HL-60/S4 (cell line): Measurements from ENCODE around the gene EDARADD.
"Not testable (repeated sequence)": the region's sequence is repeated elsewhere in the genome, so short reads cannot be mapped to it uniquely, and the experiment has no call there.

Experiments used
- in situ Hi-C: fragments of 300-500 bp; cut with MboI; formaldehyde crosslinking; loops from 2 replicates; pipeline ENCODE4 v1.14.3; 2022; ENCODE audit warnings: low sequenced_read_pairs

Gene EDARADD

GRCh38 chr1:236429715-236430274 lies 35.7 kb downstream of the EDARADD start:
- in situ Hi-C loops: no loop called here

GRCh38 chr1:236433819-236434315 lies 39.8 kb downstream of the EDARADD start:
- in situ Hi-C loops: no loop called here

- in situ Hi-C loops: no loop called here
Measured at GRCh38 chr1:236438614-236439013, 44.5 kb downstream of the EDARADD start.

DNA sequence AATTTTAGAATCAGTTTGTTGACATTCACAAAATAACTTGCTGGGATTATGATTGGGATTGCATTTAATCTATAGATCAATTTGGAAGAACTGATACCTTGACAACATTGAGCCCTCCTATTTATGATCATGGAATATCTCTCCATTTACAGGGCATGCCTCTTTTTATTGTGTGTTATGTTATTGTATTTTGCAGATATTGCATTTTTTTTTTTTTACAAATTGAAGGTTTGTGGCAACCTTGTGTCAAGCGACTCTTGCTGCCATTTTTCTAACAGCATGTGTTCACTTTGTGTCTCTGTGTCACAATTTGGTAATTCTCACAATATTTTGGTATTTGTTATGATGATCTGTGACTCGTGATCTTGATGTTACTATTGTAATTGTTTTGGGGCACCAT lies 46.3 kb downstream of the EDARADD start:
- in situ Hi-C loops: no loop called here

DNA sequence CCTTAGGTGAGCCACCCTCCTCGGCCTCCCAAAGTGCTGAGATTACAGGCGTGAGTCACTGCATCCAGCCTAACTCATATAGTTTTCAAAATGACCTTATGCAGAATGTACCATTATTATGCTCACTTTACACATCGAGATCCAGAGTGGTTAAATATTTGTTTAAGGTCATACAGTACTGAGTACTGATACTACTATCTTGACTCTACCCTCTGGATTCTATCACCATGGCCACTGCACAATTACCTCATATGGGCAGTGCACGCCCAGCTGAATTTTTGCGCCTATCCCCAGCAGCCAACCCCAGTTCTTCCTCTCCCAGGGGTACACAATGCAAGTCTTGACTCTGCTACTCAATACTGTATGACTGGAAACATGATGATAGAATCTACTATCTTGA lies 56.7 kb downstream of the EDARADD start:
- in situ Hi-C loops: no loop called here

- in situ Hi-C loops: no loop called here
Measured at GRCh38 chr1:236451796-236452373, 57.8 kb downstream of the EDARADD start.

- in situ Hi-C loops: no loop called here
Measured at GRCh38 chr1:236455243-236455642, 61.2 kb downstream of the EDARADD start.

GRCh38 chr1:236457775-236458174 lies 63.7 kb downstream of the EDARADD start:
- in situ Hi-C loops: no loop called here

DNA sequence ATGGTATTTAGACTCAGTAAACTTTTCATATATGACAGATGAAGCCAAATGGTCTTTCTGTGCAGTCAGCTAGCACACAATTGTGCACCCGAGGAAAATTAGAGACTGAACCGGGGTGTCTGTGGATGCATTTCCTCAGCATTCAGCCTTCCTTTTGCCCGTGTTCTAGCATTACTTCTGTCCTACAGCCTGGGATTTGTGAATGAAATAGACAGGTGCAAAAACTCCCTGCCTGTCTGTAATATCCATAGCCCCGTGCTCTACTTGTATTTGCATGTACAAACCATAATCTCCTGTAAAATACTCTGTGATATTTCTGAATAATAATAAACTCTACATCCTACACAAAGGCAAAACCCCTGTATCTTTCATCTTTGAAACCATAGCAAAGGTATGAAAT lies 64.9 kb downstream of the EDARADD start:
- in situ Hi-C loops: no loop called here

- in situ Hi-C loops: no loop called here
Measured at GRCh38 chr1:236460103-236460502, 66.0 kb downstream of the EDARADD start.

DNA sequence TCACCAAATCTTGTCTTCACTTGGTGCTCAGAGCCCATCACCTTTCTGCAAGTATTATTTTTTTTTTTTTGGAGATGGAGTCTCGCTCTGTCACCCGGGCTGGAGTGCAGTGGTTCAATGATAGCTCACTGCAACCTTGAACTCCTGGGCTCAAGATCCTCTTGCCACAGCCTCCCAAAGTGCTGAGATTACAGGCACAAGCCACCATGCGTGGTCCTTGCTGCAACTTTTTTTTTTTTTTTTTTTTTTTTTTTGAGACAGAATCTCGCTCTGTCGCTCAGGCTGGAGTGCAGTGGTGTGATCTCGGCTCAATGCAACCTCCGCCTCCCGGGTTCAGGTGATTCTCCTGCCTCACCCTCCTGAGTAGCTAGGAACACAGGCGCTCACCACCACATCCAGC lies 70.1 kb downstream of the EDARADD start:
- in situ Hi-C loops: not testable (repeated sequence)

- in situ Hi-C loops: no loop called here
Measured at GRCh38 chr1:236465231-236465958, 71.3 kb downstream of the EDARADD start.

DNA sequence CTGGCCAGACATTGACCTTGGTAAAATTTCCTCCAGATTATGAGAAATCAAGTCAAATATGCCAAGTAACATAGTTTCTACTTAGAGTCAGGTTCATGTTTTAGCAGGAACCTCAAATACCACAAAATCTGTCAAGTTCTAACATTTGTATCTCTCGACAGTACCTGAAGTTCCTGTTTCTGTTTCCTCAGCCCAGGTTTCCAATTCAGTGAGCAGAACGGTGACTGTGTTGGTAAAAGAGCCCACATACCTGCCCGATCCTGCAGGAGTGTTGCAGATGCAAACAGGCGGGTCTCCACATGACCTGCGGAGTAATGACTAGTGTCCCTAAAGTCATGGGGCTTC lies 71.8 kb downstream of the EDARADD start:
- in situ Hi-C loops: no loop called here

GRCh38 chr1:236467327-236467641 lies 73.2 kb downstream of the EDARADD start:
- in situ Hi-C loops: no loop called here

DNA sequence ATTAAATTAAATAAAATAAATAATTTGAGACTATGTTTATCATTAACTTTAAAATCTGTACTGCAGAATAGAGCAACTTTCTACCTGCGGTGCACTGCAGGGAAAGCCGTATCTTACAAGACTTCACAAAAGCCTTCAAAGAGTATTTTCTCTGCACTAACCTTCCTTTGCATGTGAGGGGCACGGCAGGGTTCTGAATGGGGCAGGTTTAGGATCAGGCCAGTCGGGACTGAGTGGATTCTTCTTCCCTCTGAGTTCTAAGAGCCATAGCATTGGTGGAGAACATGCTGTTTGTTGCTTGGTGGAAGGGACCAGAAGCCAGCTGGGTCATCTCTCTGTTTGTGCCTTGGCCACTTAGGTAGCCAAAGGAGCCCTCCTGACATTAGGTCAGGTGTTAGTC lies 74.5 kb downstream of the EDARADD start:
- in situ Hi-C loops: no loop called here

DNA sequence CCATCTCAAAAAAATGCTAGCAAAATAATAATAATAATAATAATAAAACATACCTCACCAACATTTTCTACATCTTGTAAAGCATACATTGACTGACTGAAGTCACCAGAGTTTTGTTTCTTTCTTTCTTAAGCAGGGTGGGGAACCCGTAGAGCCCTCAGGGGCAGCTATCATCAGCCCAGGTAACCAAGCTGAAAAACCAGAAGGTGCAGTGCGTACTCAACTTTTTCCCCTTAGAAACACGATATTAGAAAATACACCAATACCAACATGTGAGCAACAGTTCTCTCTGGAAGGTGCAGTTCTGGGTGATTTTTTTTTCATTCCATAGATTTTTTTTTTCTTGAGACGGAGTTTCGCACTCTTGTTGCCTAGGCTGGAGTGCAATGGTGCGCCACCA lies 75.4 kb downstream of the EDARADD start:
- in situ Hi-C loops: no loop called here

DNA sequence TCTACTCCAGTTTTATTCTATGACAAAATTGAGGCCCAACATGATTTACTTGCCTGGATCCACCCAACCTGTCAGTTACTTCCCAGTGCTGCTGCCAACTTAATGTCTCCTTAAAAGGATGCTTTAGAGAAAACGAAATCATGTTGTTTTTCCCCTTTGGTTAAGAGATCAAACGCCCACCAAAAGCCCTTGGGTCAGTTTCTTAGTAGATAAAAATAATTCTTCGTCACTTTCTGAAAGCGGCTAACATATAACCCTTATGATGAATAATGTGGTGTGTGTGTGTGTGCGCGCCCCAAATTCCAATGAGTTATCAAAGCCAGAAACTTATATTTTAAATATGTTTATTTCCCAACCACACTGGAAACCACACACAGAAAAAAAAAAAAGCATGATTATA lies 77.0 kb downstream of the EDARADD start:
- in situ Hi-C loops: no loop called here

DNA sequence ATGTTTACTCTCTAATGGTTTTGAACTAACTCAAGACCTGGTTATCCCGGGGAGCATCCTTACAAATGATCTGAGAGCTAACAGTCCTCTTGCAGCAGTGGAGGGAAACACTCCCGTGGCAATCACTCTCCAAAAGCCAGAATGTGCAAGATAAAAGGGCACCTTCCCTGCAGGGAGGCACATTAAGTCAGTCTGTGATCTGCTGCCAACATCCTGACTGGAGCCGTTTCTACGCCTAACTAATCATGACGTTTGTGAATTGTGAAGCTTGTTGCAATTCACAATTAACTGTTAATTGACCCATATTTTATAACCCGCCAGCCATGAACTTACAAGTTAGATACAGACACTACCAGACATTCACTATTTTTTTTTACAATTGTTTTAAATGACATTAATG lies 77.6 kb downstream of the EDARADD start:
- in situ Hi-C loops: no loop called here

- in situ Hi-C loops: no loop called here
Measured at GRCh38 chr1:236472850-236473788, 79.0 kb downstream of the EDARADD start.

DNA sequence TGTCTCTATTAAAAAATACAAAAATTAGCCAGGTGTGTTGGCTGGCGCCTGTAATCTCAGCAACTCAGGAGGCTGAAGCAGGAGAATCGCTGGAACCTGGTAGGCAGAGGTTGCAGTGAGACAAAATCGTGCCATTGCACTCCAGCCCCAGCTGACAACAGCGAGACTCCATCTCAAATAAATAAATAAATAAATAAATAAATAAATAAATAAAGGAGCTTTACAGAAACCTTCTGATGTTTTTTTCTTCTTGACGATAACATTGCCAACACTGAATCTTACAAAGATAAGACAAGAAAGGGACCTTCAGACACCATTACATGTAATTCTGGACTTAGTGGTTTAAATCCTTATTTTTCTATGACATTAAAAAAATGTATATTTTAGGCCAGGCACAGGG lies 81.9 kb downstream of the EDARADD start:
- in situ Hi-C loops: no loop called here

- in situ Hi-C loops: loop anchor here (10.0 kb wide), 1 partner anchor 366 kb away; no protein-coding TSS in a partner anchor
Measured at GRCh38 chr1:236480758-236481436, 86.8 kb downstream of the EDARADD start.
